H9 (cell line): ENCODE measurements around the gene MDFIC. TPM values are rescaled to one million over a fixed set of nuclear protein-coding genes. Genes with fewer than 3 reads are reported as not detected.

ENCODE experiments used
- DNase-seq: peaks from one replicate; pipeline ENCODE4 v3.0.0-alpha.2; 2017
- H2AFZ ChIP-seq: one replicate; pipeline ENCODE4 v1.6.1; 2013; ENCODE audit warnings: mild to moderate bottlenecking, low read length, control low read depth, moderate library complexity
- H2AK5ac ChIP-seq: 2 replicates; pipeline ENCODE4 v1.6.1; 2013; ENCODE audit warnings: low read length, control low read depth, mixed read lengths; ENCODE audit not compliant: insufficient read length
- H2BK120ac ChIP-seq: one replicate; pipeline ENCODE4 v1.6.1; 2013; ENCODE audit warnings: low read depth, mild to moderate bottlenecking, low read length, control low read depth, inconsistent platforms; ENCODE audit not compliant: poor library complexity, severe bottlenecking
- H2BK12ac ChIP-seq: 2 replicates; pipeline ENCODE4 v1.6.1; 2013; ENCODE audit warnings: low read length, control low read depth, mixed read lengths, low read depth; ENCODE audit not compliant: insufficient read length
- H2BK15ac ChIP-seq: 2 replicates; pipeline ENCODE4 v1.6.1; 2013; ENCODE audit warnings: low read depth, low read length, control low read depth
- H2BK20ac ChIP-seq: one replicate; pipeline ENCODE4 v1.6.1; 2013; ENCODE audit warnings: low read depth, mild to moderate bottlenecking, low read length, control low read depth, inconsistent platforms; ENCODE audit not compliant: poor library complexity, severe bottlenecking
- H2BK5ac ChIP-seq: 2 replicates; pipeline ENCODE4 v1.6.1; 2013; ENCODE audit warnings: low read length, control low read depth, mixed read lengths; ENCODE audit not compliant: insufficient read length
- H3K14ac ChIP-seq: 2 replicates; pipeline ENCODE4 v1.6.1; 2013; ENCODE audit warnings: low read length, control low read depth; ENCODE audit not compliant: insufficient read depth
- H3K18ac ChIP-seq: 2 replicates; pipeline ENCODE4 v1.6.1; 2013; ENCODE audit warnings: low read depth, mild to moderate bottlenecking, mixed read lengths, low read length, control low read depth; ENCODE audit not compliant: insufficient read length
- H3K23ac ChIP-seq: 2 replicates; pipeline ENCODE4 v1.6.1; 2013; ENCODE audit warnings: low read length, control low read depth, mixed read lengths, low read depth; ENCODE audit not compliant: insufficient read length
- H3K23me2 ChIP-seq: 2 replicates; pipeline ENCODE4 v1.6.1; 2013; ENCODE audit warnings: low read depth, mild to moderate bottlenecking, mixed read lengths, low read length, control low read depth; ENCODE audit not compliant: insufficient read length, poor library complexity, severe bottlenecking
- H3K27ac ChIP-seq: 2 replicates; pipeline ENCODE4 v1.5.1; 2013; ENCODE audit warnings: low read length, control low read depth, mixed read lengths, low read depth; ENCODE audit not compliant: insufficient read length
- H3K27me3 ChIP-seq: 2 replicates; pipeline ENCODE4 v1.6.1; 2013; ENCODE audit warnings: low read length, control low read depth, inconsistent platforms; ENCODE audit not compliant: insufficient read depth
- H3K4ac ChIP-seq: 2 replicates; pipeline ENCODE4 v1.6.1; 2013; ENCODE audit warnings: low read depth, mild to moderate bottlenecking, control low read depth, inconsistent platforms, low read length, moderate library complexity
- H3K4me1 ChIP-seq: 2 replicates; pipeline ENCODE4 v1.6.1; 2013; ENCODE audit warnings: low read length, control low read depth, inconsistent platforms; ENCODE audit not compliant: insufficient read depth
- H3K4me2 ChIP-seq: 2 replicates; pipeline ENCODE4 v1.6.1; 2013; ENCODE audit warnings: low read length, control low read depth, mixed read lengths; ENCODE audit not compliant: insufficient read length, insufficient read depth
- H3K56ac ChIP-seq: 2 replicates; pipeline ENCODE4 v1.6.1; 2013; ENCODE audit warnings: low read depth, mild to moderate bottlenecking, mixed read lengths, low read length, control low read depth; ENCODE audit not compliant: insufficient read length
- H3K79me1 ChIP-seq: 2 replicates; pipeline ENCODE4 v1.6.1; 2013; ENCODE audit warnings: low read depth, mild to moderate bottlenecking, moderate library complexity, low read length, control low read depth, inconsistent platforms; ENCODE audit not compliant: insufficient read depth, poor library complexity, severe bottlenecking
- H3K79me2 ChIP-seq: 2 replicates; pipeline ENCODE4 v1.6.1; 2013; ENCODE audit warnings: low read length, control low read depth, inconsistent platforms; ENCODE audit not compliant: insufficient read depth
- H3K9ac ChIP-seq: 2 replicates; pipeline ENCODE4 v1.6.1; 2013; ENCODE audit warnings: low read length, control low read depth, mixed read lengths; ENCODE audit not compliant: insufficient read length; ENCODE audit errors: extremely low read depth
- H3K9me3 ChIP-seq: one replicate; pipeline ENCODE4 v1.6.1; 2013; ENCODE audit warnings: low read depth, low read length, inconsistent platforms; ENCODE audit not compliant: control insufficient read depth
- H3T11ph ChIP-seq: one replicate; pipeline ENCODE4 v1.6.1; 2013; ENCODE audit warnings: mild to moderate bottlenecking, low read length, control low read depth, inconsistent platforms
- H4K20me1 ChIP-seq: one replicate; pipeline ENCODE4 v1.6.1; 2013; ENCODE audit not compliant: control insufficient read depth, insufficient read length, insufficient read depth
- H4K5ac ChIP-seq: 2 replicates; pipeline ENCODE4 v1.6.1; 2013; ENCODE audit warnings: low read depth, mild to moderate bottlenecking, mixed read lengths, low read length, control low read depth; ENCODE audit not compliant: insufficient read length
- H4K8ac ChIP-seq: replicated peaks from 2 replicates; pipeline ENCODE4 v1.6.1; 2013; ENCODE audit warnings: low read length, control low read depth, mixed read lengths, low read depth; ENCODE audit not compliant: insufficient read length
- H4K91ac ChIP-seq: 2 replicates; pipeline ENCODE4 v1.6.1; 2013; ENCODE audit warnings: low read depth, mild to moderate bottlenecking, moderate library complexity, mixed read lengths, low read length, control low read depth; ENCODE audit not compliant: insufficient read length
- H3K27ac Mint-ChIP-seq, 3 experiments: 2 replicates in 2 of 3; 3 replicates in 1 of 3; pipeline ENCODE4 v1.8.0; 2020 to 2021; ENCODE audit warnings: mixed read lengths in 3 of 3, mild to moderate bottlenecking in 1 of 3, moderate library complexity in 1 of 3
- H3K27me3 Mint-ChIP-seq: 2 replicates; pipeline ENCODE4 v1.8.0; 2021; ENCODE audit warnings: low read depth, mild to moderate bottlenecking, moderate library complexity, mixed read lengths
- H3K36me3 Mint-ChIP-seq, 3 experiments: 2 replicates in 2 of 3; 3 replicates in 1 of 3; pipeline ENCODE4 v1.8.0; 2020 to 2021; ENCODE audit warnings: low read depth in 3 of 3, mixed read lengths in 3 of 3; ENCODE audit not compliant: insufficient read depth in 1 of 3
- H3K4me1 Mint-ChIP-seq, 2 experiments: 2 replicates each; pipeline ENCODE4 v1.8.0; 2020; ENCODE audit warnings: mixed read lengths in 2 of 2
- H3K4me3 Mint-ChIP-seq, 2 experiments: 2 replicates in 1 of 2; 3 replicates in 1 of 2; pipeline ENCODE4 v1.8.0; 2020 to 2021; ENCODE audit warnings: mild to moderate bottlenecking in 2 of 2, mixed read lengths in 2 of 2, moderate library complexity in 1 of 2
- H3K9me3 Mint-ChIP-seq, 2 experiments: 2 replicates in 1 of 2; 3 replicates in 1 of 2; pipeline ENCODE4 v1.8.0; 2020; ENCODE audit warnings: mild to moderate bottlenecking in 2 of 2, mixed read lengths in 2 of 2, moderate library complexity in 1 of 2
- WGBS: extraction: QIAGEN DNeasy Blood & Tissue Kit; methylation state at CpG from one replicate; pipeline ENCODE4 v1.1.7; 2013; ENCODE audit warnings: missing lambda C conversion rate, low lambda C conversion rate, mixed read lengths; ENCODE audit not compliant: insufficient read length; ENCODE audit errors: extremely low coverage; 5-methylcytosine and 5-hydroxymethylcytosine counted together
- total RNA-seq: library from RNA; stranded (reverse); gene quantifications from 2 replicates; pipeline ENCODE4 v1.2.1, GENCODE V29; 2021
- TF ChIP-seq, protein P1 (sequence below): fragments of 200-600 bp; sonication (generic); conservative IDR thresholded peaks from 3 replicates; pipeline ENCODE4 v1.8.0; 2021; ENCODE audit warnings: antibody characterized with exemption, mild to moderate bottlenecking

The MDFIC gene
- total RNA-seq, 1 experiment from 2014 or later, result 2.0 TPM

DNA sequence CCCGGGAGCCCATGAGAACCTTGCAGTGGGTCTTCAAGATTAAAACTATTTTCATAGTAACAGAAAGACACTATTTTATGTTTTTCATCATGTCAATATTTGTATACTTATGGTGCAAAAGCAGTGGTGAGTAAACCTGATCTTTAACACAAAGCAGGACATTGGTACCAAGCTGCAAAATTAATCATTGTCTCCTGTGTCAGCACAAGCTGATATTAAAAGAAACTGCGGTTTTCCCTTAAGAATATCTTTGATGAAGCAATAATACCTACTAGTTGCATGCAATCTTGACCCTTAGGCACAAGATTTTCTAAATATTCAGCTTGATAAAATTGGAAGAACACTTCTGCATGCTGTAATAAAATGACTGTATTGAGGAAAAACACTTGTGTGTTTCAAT, 121.7 kb downstream of the MDFIC start:
- Histone ChIP-seq H3K4me1 (no peaks in the 10 kb centered on the region; the same call in 1 of the 2 replicates), H3T11ph (no peak overlapping the region), H3K4me2 (no peak overlapping the region), H3K18ac (no peak overlapping the region), H3K27ac (no peak overlapping the region), H3K56ac (no peak overlapping the region), H3K9me3 (no peaks in the 10 kb centered on the region), H4K5ac (no peak overlapping the region), H4K8ac (no peak overlapping the region), H2BK12ac (no peak overlapping the region), H2BK15ac (no peak overlapping the region), H3K23me2 (no peaks in the 10 kb centered on the region), H4K20me1 (no peaks in the 10 kb centered on the region), H2AFZ (no peak overlapping the region), H3K27me3 (no peaks in the 10 kb centered on the region), H3K4ac (no peak overlapping the region), H3K79me2 (no peaks in the 10 kb centered on the region), H3K9ac (no peak overlapping the region), H3K79me1 (no peaks in the 10 kb centered on the region), H2AK5ac (no peak overlapping the region), H3K14ac (no peak overlapping the region), H2BK5ac (no peak overlapping the region), H2BK20ac (no peak overlapping the region), H4K91ac (no peak overlapping the region), H2BK120ac (no peak overlapping the region), H3K23ac (no peak overlapping the region)
- no peaks in the 10 kb centered on the region for H3K27me3 Mint-ChIP-seq
- no CpG with 5 or more reads among the region's 2 CpGs for WGBS
- no peak overlapping the region for H3K4me3 Mint-ChIP-seq
- H3K36me3 Mint-ChIP-seq, result peaks cover 0 to 5% (median 2%) of the 10 kb centered on the region in 3 experiments; a peak in 3 of 7 replicates
- TF ChIP-seq, protein P1, sequence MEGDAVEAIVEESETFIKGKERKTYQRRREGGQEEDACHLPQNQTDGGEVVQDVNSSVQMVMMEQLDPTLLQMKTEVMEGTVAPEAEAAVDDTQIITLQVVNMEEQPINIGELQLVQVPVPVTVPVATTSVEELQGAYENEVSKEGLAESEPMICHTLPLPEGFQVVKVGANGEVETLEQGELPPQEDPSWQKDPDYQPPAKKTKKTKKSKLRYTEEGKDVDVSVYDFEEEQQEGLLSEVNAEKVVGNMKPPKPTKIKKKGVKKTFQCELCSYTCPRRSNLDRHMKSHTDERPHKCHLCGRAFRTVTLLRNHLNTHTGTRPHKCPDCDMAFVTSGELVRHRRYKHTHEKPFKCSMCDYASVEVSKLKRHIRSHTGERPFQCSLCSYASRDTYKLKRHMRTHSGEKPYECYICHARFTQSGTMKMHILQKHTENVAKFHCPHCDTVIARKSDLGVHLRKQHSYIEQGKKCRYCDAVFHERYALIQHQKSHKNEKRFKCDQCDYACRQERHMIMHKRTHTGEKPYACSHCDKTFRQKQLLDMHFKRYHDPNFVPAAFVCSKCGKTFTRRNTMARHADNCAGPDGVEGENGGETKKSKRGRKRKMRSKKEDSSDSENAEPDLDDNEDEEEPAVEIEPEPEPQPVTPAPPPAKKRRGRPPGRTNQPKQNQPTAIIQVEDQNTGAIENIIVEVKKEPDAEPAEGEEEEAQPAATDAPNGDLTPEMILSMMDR, result no peak
- H3K4me1 Mint-ChIP-seq, result peaks cover 10% of the 10 kb centered on the region in 2 experiments
- H3K9me3 Mint-ChIP-seq, result no peaks in the 10 kb centered on the region
- H3K27ac Mint-ChIP-seq, result no peak overlapping the region
- no peak for DNase-seq
